HepG2 (cell line): ENCODE results near the gene RAB40C. TPM values are rescaled to one million over a fixed set of nuclear protein-coding genes. Genes with fewer than 3 reads are reported as not detected.

Source experiments
- ATF6 ChIP-seq: sonication (generic); formaldehyde crosslinking; conservative IDR thresholded peaks from 2 replicates; pipeline ENCODE4 v1.4.0; 2020; ENCODE audit warnings: missing genetic modification reagents
- ATF7-NPFF ChIP-seq: sonication (generic); formaldehyde crosslinking; IDR thresholded peaks from 2 replicates; pipeline ENCODE4 v1.8.1; 2023; ENCODE audit warnings: mild to moderate bottlenecking, low read depth, missing genetic modification reagents, moderate library complexity
- CEBPZ ChIP-seq: IDR thresholded peaks from 2 replicates; pipeline ENCODE4 v1.6.1; 2012; ENCODE audit warnings: low read length, improper control_type of control experiment
- CREB1 ChIP-seq, 2 experiments: fragments of 450-650 bp in 1 of 2; IDR thresholded peaks; 2 replicates each; pipeline ENCODE4 v1.6.1; 2016 to 2017; ENCODE audit warnings: control low read depth in 1 of 2, mild to moderate bottlenecking in 1 of 2, missing compliant biosample characterization in 1 of 2, missing genetic modification characterization in 1 of 2
- E2F2 ChIP-seq: sonication (generic); formaldehyde crosslinking; IDR thresholded peaks from 2 replicates; pipeline ENCODE4 v1.4.0; 2020; ENCODE audit warnings: missing genetic modification reagents, borderline replicate concordance
- NFYC ChIP-seq: IDR thresholded peaks from 2 replicates; pipeline ENCODE4 v1.6.1; 2016; ENCODE audit warnings: missing genetic modification reagents, missing compliant biosample characterization
- POLR2AphosphoS2 ChIP-seq: IDR thresholded peaks from 2 replicates; pipeline ENCODE4 v1.6.1; 2011; ENCODE audit warnings: low read depth, low read length, improper control_type of control experiment
- SATB2 ChIP-seq: sonication (generic); formaldehyde crosslinking; IDR thresholded peaks from 2 replicates; pipeline ENCODE4 v1.5.0; 2020; ENCODE audit warnings: missing genetic modification reagents
- THAP11 ChIP-seq: IDR thresholded peaks from 2 replicates; pipeline ENCODE4 v1.6.1; 2016; ENCODE audit warnings: missing biosample characterization, missing genetic modification reagents
- U2AF1 ChIP-seq: fragments of 200-400 bp; formaldehyde crosslinking; optimal IDR thresholded peaks from 2 replicates; pipeline ENCODE3; 2017; ENCODE audit warnings: mild to moderate bottlenecking, low read depth, low read length
- ZNF556 ChIP-seq: sonication (generic); formaldehyde crosslinking; IDR thresholded peaks from 2 replicates; pipeline ENCODE4 v1.4.0; 2020; ENCODE audit warnings: mild to moderate bottlenecking, missing genetic modification reagents, borderline replicate concordance
- ZNF619 ChIP-seq: sonication (generic); formaldehyde crosslinking; IDR thresholded peaks from 2 replicates; pipeline ENCODE4 v1.4.0; 2020; ENCODE audit warnings: mild to moderate bottlenecking, missing genetic modification reagents
- ZNF687 ChIP-seq: sonication (generic); formaldehyde crosslinking; IDR thresholded peaks from 2 replicates; pipeline ENCODE4 v1.5.1; 2020; ENCODE audit warnings: mild to moderate bottlenecking, missing genetic modification reagents, moderate library complexity
- ZNF766 ChIP-seq: sonication (generic); formaldehyde crosslinking; IDR thresholded peaks from 2 replicates; pipeline ENCODE4 v1.5.0; 2020; ENCODE audit warnings: missing genetic modification reagents, borderline replicate concordance
- ZNF781 ChIP-seq: sonication (generic); formaldehyde crosslinking; IDR thresholded peaks from 2 replicates; pipeline ENCODE4 v1.5.1; 2020; ENCODE audit warnings: borderline replicate concordance, mild to moderate bottlenecking, missing genetic modification reagents; ENCODE audit errors: not compliant biosample characterization
- ZNF883 ChIP-seq: sonication (generic); formaldehyde crosslinking; IDR thresholded peaks from 2 replicates; pipeline ENCODE4 v1.5.1; 2020; ENCODE audit warnings: mild to moderate bottlenecking, missing genetic modification reagents; ENCODE audit errors: not compliant biosample characterization
- polyA plus RNA-seq, 8 experiments: library from polyadenylated mRNA; depleted of rRNA in 3 of 8; stranded (reverse) in 7 of 8; unstranded in 1 of 8; fragments of >200 nt; fragmentation: Illumina TruSeq in 4 of 8; extraction: Trizol in 4 of 8; gene quantifications; 2 replicates each; pipeline versions ENCODE4 v1.2.1 to v1.2.3, GENCODE V29; 2011 to 2016; ENCODE audit warnings: low read depth in 4 of 8, missing spikeins in 1 of 8, mixed read lengths in 1 of 8; ENCODE audit not compliant: insufficient read depth in 1 of 8
- total RNA-seq, 5 experiments: library from RNA; depleted of rRNA; stranded (reverse); fragments of >200 nt; fragmentation: Illumina TruSeq; extraction: Trizol; gene quantifications; 2 replicates each; pipeline ENCODE4 v1.2.3, GENCODE V29; 2016; ENCODE audit warnings: low read depth in 1 of 5
- TF ChIP-seq, protein P1 (sequence below): sonication (generic); formaldehyde crosslinking; IDR thresholded peaks from 2 replicates; pipeline ENCODE4 v1.5.0; 2020; ENCODE audit warnings: missing genetic modification reagents

RAB40C gene
- total and polyA plus RNA-seq, 2 of the 13 experiments (the other 11 are each of a cell fraction or from before 2014, with no cell fraction given): 7.7 to 11.5 TPM

DNA sequence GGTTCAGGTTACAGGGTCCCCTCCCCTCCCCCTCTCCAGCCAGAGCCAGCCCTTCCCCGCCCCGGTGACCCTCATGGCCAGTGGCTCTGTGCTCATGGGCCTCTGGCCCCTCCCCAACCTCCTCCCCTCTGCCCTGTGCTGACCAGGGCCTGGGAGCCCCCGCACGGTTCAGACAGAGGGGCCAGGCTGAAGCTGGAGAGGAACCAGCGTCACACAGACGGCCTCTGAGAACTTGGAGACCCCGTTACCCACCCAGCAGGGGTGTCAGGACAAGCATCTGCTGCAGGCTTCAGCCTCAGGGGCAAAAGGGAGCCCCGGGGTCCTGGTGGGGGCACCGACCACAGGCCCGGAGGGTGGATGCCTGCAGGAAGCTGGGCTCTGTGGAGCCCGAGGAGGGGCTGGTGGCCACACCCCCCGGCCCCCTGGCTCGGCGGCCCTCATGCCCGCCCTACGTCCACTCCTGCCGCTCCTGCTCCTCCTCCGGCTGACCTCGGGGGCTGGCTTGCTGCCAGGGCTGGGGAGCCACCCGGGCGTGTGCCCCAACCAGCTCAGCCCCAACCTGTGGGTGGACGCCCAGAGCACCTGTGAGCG, 41.0 kb downstream of the RAB40C start, which contains the start of gene WFIKKN1 (continued):
- TF ChIP-seq ZNF687 (CRISPR knock-in tag) (peak; percentile 61), E2F2 (no peak), CEBPZ (no peak), CREB1 (IDR thresholded peaks at IDR 0.05) (no peak), CREB1 (CRISPR knock-in tag; IDR thresholded peaks at IDR 0.05) (no peak), ZNF781 (no peak), THAP11 (CRISPR knock-in tag) (peak; percentile 58), ATF7-NPFF (CRISPR knock-in tag) (peak; percentile 24; the same call in 1 of the 2 replicates), SATB2 (CRISPR knock-in tag) (no peak), ZNF766 (CRISPR knock-in tag) (no peak), NFYC (no peak), POLR2AphosphoS2 (no peak), ATF6 (CRISPR knock-in tag) (no peak), ZNF619 (CRISPR knock-in tag) (no peak), U2AF1 (no peak), ZNF556 (peak; percentile 56; the same call in 1 of the 2 replicates), ZNF883 (no peak)
- TF ChIP-seq, protein P1, sequence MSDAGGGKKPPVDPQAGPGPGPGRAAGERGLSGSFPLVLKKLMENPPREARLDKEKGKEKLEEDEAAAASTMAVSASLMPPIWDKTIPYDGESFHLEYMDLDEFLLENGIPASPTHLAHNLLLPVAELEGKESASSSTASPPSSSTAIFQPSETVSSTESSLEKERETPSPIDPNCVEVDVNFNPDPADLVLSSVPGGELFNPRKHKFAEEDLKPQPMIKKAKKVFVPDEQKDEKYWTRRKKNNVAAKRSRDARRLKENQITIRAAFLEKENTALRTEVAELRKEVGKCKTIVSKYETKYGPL: no peak
